IPS DF 4.7 (cell line): ENCODE measurements around the gene CCP110.
A peak's percentile ranks its signal among the peaks of the same experiment; 100 is the strongest.
"Not testable (repeated sequence)": the region's sequence is repeated elsewhere in the genome, so short reads cannot be mapped to it uniquely, and the experiment has no call there.

ENCODE experiments used
- DNase-seq: peaks from one replicate; pipeline ENCODE4 v3.0.0-alpha.2; 2013; ENCODE audit warnings: low spot score; ENCODE audit errors: extremely low read depth

Gene CCP110

DNA sequence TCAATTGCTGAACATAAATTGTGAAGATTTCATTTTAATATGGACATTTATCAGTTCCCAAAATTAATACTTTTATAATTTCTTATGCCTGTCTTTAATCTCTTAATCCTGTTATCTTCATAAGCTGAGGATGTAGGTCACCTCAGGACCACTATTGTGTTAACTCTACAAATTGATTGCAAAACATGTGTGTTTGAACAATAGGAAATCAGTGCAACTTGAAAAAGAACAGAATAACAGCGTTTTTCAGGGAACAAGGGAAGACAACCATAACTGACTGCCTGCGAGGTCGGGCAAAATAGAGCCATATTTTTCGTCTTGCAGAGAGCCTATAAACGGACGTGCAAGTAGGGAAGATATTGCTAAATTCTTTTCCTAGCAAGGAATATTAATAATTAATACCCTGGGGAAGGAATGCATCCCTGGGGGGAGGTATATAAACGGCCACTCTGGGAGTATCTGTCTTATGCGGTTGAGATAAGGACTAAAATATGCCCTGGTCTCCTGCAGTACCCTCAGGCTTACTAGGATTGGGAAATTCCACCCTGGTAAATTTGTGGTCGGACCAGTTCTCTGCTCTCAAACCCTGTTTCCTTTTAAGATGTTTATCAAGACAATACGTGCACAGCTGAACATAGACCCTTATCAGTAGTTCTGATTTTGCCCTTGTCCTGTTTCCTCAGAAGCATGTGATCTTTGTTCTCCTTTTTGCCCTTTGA is 19.7 kb downstream of the CCP110 start:
- not testable (repeated sequence) for DNase-seq

- DNase-seq = no peak
These were observed 24.4 kb downstream of the CCP110 start for GRCh38 chr16:19548144-19548543.

DNA sequence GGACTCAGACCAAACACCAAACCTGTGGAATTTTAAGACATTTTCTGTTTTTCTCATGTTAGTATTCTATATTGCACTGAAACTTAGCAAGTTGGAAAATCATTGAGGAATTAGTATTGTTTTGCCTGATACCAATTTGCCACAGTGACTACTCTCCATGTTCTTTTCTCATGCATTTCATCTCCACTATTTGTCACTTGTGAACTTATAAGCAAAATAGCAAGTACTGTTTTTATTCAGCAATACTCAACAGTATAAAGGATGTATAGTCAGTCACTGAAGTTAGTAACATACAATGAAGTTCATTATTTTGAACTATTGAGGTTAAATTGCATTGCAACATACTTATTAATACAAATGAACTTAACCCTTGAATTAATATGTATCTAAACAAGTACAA is 25.9 kb downstream of the CCP110 start:
- no peak for DNase-seq

GRCh38 chr16:19555186-19555937 is 31.6 kb downstream of the CCP110 start, which contains the start of gene VPS35L:
VPS35L (plus strand) TSS chr16:19555703; CDS start chr16:19555730, 27 bp downstream.
- peak; percentile 91 for DNase-seq

DNA sequence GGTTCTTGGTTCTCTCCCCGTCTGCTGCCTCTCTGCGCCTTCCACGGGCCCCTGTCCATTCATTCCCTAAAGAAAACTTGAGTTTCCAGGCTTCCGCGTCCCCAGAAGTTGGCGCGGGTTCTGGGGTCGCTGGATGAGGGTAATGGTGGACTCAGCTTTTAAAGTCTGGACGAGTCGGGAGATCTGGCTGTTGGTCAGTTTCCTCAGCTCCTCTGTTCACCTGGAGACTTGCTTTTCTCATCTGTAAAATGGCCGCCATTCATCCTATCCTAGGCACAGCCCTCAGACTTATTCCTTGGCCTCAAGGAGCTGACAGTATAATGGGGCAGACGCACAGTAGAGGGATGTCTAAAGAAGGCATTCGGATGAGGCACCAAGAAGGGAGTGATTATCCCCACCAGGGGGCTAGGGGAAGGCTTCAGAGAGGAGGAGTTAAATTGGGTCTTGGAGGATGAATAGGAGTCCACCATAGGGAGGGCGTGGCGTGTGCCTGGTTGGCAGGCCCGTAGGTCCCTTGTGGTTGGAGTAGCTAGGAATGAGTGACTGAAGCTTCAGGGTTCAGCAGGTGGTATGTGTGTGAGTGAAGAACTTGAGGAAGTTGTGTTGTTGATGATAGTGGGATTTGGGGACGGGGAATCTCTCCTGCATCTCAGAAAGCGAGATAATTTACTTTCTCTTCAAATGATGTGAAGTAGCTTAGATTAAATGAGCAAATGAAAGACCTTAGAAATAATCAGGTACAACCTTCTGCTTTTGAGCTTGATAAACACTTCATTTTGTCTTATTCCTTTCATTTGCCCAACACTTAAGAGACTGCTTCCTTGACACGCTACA is 32.4 kb downstream of the CCP110 start:
- peak; percentile 97 for DNase-seq

GRCh38 chr16:19559242-19559910 is 35.6 kb downstream of the CCP110 start:
- DNase-seq = peak; percentile 33

DNA sequence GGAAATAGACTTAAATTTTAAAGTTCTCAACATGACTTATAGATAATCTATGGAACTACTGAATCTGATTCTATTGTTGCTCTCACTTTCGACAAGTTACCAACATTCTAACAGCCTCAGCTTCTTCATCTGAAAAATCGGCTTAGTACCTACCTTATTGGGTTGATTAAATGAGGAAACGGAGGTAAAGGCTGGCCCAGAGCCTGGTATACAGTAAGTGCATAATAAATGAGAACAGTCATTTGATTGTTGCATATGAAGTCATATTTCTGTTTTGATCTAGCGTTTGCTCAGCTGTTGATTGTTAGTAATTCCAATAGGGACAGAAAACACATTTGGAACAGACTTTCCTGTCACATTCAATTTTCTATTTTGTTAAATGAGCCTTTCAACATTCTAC is 36.3 kb downstream of the CCP110 start:
- no peak for DNase-seq

DNA sequence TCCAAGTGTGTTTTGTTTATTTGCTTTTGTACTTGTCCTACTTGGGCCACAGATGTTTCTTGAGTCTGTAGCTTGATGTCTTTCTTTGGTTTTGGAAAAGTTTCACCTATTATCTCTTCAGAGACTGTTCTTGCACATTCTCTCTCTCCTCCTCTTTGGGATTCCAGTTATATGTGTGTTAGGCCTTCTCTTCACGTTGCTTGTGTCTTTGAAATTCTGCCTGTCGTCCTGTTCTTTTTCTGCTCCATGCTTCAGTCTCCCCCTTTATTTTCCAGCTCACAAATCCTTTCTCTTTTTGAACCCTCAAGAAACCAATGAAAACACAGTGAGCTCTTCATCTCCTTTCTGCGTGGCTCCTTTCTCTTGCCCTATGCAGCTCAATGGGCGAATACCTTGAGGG is 39.6 kb downstream of the CCP110 start:
- no peak for DNase-seq

DNA sequence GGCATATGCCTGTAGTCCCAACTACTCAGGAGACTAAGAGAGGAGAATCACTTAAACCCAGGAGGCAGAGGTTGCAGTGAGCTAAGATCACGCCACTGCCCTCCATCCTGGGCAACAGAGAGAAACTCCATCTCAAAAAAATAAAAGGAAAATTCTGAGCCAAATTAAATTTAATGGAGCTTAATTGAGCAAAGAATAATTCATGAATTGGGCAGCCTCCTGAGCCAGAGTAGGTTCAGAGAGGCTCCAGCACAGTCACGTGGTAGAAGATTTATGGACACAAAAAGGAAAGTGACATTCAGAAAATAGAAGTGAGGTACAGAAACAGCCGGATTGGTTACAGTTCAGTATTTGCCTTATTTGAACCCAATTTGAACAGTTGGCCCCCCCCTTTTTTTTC is 42.6 kb downstream of the CCP110 start:
- DNase-seq = no peak

DNA sequence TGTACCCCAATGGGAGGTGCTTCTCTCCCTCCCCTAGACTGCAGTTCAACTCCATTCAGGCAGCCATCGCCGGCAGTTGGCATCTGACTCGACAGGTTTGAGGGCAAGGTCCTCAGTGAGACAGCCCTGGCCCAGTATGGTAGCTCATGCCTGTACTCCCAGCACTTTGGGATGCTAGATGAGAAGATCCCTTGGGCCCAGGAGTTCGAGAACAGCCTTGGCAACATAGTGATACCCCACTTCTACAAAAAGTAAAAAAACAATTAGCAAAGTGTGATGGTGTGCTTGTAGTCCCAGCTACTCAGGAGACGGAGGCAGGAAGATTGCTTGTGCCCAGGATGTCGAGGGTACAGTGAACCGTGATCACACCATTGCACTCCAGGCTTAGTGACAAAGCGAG is 43.8 kb downstream of the CCP110 start:
- DNase-seq = no peak

- no peak for DNase-seq
These were observed 50.3 kb downstream of the CCP110 start for GRCh38 chr16:19573997-19574396.

GRCh38 chr16:19574615-19575014 is 50.9 kb downstream of the CCP110 start:
- DNase-seq = no peak

DNA sequence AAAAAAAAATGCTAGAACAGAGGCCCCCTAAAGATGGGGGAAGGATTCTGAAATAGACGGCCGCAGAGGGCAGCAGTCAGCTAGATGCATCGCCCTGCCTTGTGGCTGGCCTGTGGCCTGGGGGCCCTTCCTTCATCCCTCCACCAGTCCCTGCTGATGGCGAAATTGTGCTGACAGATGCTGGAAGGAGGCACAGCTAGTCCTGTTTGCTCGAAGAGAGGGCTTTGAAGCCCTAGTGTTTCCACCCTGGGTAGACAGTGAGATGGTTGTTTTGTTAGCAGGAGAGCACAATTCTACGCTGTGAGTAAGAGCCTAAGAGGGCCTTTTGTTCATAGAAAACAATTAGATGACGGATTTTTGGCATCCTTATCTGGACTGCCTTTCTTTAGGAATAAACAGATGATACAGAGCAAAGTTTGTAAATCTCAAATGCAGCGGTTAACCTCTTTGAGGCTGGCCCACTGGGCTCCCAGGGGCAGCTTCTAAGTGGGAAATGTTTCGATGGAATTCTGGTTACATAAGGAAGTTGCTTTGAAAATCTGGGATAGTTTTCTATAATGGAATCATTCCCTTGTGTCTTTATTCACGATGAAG is 54.7 kb downstream of the CCP110 start:
- DNase-seq = no peak

- DNase-seq = no peak
These were observed 58.5 kb downstream of the CCP110 start for GRCh38 chr16:19582050-19582831.

DNA sequence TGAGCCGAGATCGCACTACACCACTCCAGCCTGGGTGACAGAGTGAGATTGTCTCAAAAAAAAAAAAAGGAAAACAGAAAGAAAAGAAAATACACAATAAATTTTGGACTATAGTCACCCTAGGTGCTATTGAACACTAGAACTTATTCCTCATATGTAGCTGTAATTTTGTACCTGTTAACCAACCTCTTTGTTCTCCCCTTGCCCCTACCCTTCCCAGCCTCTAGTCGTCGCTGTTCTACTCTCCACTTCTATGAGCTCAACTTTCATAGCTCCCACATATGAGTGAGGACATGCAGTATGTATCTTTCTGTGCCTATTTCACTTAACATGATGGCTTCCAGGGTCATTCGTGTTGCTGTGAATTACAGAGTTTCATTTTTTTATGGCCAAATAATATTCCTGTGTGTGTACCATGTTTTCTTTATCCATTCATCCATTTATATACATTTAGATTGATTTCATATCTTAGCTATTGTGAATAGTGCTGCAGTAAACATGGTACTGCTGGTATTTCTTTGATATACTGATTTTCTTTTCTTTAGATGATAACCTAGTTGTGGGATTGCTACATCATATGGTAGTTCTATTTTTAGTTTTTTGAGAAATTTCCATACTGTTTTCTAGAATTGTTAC is 60.0 kb downstream of the CCP110 start:
- peak; percentile 36 for DNase-seq

- no peak for DNase-seq
These were observed 64.9 kb downstream of the CCP110 start for GRCh38 chr16:19588661-19589060.

DNA sequence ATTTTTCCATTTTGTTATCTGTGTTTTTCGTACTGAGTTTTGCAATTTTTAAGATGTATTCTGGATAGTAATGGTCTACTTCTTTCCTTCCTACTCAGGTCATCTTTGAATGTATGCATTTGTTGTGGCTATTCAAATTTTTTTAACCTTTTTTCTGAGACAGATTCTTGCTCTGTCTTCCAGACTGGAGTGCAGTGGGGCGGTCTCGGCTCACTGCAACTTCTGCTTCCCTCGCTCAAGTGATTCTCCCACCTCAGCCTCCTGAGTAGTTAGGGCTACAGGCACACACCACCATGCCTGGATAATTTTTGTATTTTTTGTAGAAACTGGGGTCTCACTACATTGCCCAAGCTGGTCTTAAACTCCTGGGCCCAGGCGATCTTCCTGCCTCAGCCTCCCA is 65.4 kb downstream of the CCP110 start:
- DNase-seq = no peak

- no peak for DNase-seq
These were observed 66.1 kb downstream of the CCP110 start for GRCh38 chr16:19589771-19590302.

DNA sequence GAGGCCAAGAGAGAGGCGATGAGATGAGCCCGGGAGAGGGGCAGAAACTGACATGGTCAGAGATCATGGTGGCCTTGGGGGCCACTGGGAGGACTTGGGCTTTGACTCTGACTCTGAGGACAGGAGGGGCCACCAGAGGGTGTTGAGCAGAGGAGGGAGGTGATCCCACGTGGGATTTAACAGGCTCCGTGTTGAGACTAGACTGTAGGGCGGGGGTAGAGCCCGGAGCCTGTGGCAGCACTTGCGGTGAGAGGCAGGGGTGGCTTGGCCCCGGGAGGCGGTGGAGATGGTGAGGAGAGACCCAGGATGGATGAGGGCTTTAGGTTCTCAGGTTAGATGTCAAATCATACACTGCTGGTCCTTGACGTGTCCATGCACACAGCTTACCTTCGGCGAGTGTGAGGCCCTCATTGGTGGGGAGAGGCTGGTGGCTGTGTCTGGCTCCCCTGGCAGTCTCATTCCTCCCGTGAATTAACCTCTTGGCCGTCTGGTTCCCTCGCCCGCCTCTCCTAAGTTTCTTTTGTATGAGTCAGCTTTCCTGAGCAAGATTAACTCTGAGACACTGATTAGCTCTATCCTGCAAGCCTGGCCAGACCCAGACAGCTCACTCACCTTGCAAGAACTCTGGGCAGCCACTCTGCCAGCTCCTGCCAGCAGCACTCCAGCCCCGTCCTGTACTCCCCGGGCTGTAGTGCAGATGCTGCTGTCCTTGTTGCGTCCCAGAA is 71.5 kb downstream of the CCP110 start:
- DNase-seq = no peak
